Activated CD4-positive, CD25-positive, alpha-beta regulatory T cell treated with anti-CD3 and anti-CD28 coated beads, Interleukin-2, amount 50 U/mL, for 72 hours (primary cell): Measurements from ENCODE around the gene RSL1D1.
"Not testable (repeated sequence)": the region's sequence is repeated elsewhere in the genome, so short reads cannot be mapped to it uniquely, and the experiment has no call there.

ENCODE experiments used
- DNase-seq: peaks from one replicate; pipeline ENCODE4 v3.0.0; 2021

RSL1D1 gene

GRCh38 chr16:11796227-11797165 is 54.8 kb downstream of the RSL1D1 start:
- DNase-seq = peak; percentile 64

- no peak for DNase-seq
Measured at GRCh38 chr16:11795887-11796226, 55.5 kb downstream of the RSL1D1 start.

DNA sequence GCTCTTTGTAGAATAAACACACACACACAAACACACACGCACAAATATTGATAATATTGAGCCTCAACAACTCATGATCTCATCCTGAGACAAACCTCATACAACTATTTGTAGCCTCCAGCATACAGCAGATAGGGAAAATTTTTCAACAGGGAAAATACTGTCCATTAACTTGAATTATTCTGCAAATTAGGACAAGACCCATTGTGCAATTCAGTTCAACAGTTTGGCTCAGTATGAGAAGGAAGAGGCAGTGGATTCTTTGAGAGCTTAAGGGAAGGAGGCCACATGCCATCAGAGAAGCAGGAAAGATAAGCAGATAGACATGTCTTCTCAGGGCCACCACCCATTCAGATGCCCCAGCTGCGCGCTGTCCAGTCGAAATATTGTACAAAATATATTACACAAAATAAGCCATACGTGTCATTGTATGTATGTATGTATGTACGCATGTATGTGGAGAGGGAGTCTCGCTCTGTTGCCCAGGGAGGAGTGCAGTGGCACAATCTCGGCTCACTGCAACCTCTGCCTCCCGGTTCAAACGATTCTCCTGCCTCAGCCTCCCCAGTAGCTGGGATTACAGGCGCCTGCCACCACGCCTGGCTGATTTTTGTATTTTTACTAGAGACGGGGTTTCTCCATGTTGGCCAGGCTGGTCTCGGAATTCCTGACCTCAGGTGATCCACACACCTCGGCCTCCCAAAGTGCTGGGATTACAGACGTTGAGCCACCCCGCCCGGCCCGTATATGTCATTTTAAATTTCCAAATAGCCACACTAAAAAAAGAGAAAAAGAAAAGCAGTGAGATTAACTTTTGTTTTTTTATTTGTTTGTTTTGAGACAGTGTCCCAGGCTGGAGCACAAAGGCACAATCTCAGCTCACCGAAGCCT is 56.1 kb downstream of the RSL1D1 start:
- DNase-seq = no peak

DNA sequence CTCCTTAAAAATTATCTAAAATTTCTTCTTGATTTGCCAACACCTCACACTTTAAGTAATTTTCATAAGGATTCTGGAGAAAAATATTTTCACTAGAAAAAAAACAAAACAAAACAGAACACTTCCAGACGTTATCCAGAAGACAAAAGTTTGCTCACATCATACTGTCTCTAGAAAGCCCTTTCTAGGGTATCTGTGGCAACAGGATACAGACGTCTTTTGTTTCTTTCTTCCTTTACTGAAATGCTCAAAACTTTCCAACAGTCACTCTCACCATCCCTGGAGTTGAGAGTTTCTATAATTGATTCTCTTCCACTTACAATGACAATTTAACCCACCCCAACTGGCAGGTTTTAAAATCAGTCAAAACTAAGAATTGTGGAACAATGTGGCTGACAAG is 56.9 kb downstream of the RSL1D1 start:
- no peak for DNase-seq

GRCh38 chr16:11793840-11794239 is 57.5 kb downstream of the RSL1D1 start:
- DNase-seq = no peak

- DNase-seq = no peak
Measured at GRCh38 chr16:11792410-11793241, 58.7 kb downstream of the RSL1D1 start.

DNA sequence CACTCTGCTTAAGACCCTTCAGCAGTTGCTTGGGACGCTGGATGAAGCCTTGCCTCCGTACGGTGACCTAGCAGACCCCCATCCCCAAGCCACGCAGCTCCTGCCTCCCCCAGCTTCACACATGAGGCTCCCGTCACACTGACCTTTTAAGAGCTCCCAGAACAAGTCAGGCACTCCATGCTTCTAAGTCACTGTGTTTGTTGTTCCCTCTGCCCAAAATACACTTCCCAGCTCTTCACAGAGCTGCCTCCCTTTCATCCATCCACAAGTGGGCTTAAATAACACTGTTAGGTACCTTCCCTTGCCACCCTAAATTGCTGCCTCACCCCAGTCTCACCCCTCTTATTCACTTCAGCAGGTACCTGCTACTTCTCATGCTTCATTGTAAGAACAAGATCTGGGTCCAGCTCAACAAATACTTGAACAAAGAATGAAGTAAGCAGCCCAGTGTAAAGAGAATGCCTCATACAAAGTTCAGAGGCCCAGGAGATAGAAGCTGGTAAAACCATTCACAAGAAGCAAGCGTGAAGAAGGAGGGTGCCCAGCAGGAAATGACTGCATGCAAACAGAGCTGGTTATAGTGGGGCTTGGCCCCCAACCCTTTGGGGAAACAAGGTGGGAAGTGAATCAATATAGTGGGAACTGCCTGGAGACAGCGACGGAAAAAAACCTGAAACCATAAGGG is 60.1 kb downstream of the RSL1D1 start:
- no peak for DNase-seq

DNA sequence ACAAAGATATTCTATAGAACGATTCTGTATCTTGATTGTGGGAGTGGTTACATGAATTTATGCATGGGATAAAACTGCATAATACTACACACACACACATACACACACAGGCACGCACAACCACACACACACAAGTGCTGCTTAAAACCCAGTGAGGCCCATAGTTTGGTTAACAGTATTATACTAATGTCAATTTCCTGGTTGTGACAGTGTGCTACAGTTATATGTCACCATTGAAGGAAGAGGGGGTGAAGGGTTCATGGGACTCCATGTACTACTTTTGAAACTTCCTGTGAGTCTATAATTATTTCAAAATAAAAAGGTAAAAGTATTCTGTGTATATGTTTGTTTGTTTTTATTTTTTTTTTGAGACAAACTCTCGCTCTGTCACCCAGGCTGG is 62.4 kb downstream of the RSL1D1 start:
- DNase-seq = no peak

DNA sequence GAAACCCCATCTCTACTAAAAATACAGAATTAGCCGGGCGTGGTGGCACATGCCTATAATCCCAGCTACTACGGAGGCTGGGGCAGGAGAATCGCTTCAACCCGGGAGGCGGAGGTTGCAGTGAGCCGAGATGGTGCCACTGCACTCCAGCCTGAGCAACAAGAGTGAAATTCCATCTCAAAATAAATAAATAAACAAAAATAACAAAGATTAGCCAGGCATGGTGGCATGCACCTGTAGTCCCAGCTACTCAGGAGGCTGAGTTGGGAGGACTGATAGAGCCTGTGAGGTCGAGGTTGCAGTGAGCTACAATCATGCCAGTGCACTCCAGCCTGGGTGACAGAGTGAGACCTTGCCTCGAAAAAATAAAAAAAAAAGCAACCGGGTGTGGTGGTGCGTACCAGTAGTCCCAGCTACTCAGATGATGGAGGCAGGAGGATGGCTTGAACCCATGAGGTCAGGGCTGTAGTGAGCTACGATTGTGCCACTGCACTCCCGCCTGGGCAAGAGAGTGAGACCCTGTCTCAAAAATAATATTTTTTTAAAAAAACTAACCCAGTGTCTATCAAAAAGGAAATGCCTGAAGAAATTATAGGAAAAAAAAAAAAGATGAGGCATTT is 66.3 kb downstream of the RSL1D1 start:
- DNase-seq = not testable (repeated sequence)

DNA sequence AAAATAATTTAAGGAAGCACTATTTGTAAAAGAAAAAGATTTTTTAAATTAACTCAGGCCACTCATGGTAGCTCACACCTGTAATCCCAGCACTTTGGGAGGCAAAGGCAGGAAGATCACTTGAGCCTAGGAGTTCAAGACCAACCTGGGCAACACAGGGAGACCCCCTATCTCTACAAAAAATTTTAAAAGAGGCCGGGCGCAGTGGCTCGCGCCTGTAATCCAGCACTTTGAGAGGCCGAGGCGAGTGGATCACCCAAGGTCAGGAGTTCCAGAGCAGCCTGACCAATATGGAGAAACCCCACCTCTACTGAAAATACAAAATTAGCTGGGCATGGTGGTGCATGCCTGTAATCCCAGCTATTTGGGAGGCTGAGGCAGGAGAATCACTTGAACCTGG is 67.0 kb downstream of the RSL1D1 start:
- DNase-seq = not testable (repeated sequence)

- DNase-seq = no peak
Measured at GRCh38 chr16:11784038-11784369, 67.3 kb downstream of the RSL1D1 start.
